Measurements from ENCODE around the gene LUC7L. TPM values are rescaled to one million over a fixed set of nuclear protein-coding genes. Genes with fewer than 3 reads are reported as not detected.

Gene LUC7L
- polyA plus RNA-seq, 1 of the 3 experiments (the other 2 are of a cell fraction), result 97.7 TPM

- H3K79me2 ChIP-seq (ENCODE audit: insufficient read depth), result peaks cover 6% of the 10 kb centered on the region
- no peaks in the 10 kb centered on the region for H3K36me3 ChIP-seq (replicated peaks in 1 of 2; ENCODE audit: control insufficient read depth in 1 of 2, insufficient read depth in 2 of 2, low read length in 1 of 2)
- no peak for TF ChIP-seq SMC3 (IDR thresholded peaks at IDR 0.05; ENCODE audit: low read depth, low read length)
- H3K4me2 ChIP-seq, result no peak overlapping the region
- no peak overlapping the region for H3K4me3 ChIP-seq (ENCODE audit: low read depth in 2 of 2, low read length in 1 of 2)
- no peaks in the 10 kb centered on the region for H4K20me1 ChIP-seq (ENCODE audit: insufficient read depth)
- H3K9me2 ChIP-seq, result no peaks in the 10 kb centered on the region
- ChIA-PET POLR2A (no interaction called here), CTCF (interaction anchor here (0.8 to 1.9 kb wide), 3 partner anchors 36 to 77 kb away, joined by 3 to 4 read pairs (median 4); partner anchors contain the start of gene HBQ1)
- H2AFZ ChIP-seq (ENCODE audit: low read depth), result no peak overlapping the region
- no peak overlapping the region for H3K9ac ChIP-seq
- no peaks in the 10 kb centered on the region for H3K9me3 ChIP-seq
- H3K27ac ChIP-seq (ENCODE audit: low read depth in 2 of 2, low read length in 1 of 2), result no peak overlapping the region
- DNase-seq, result no peak
- no peaks in the 10 kb centered on the region for H3K27me3 ChIP-seq (ENCODE audit: insufficient read depth)
- H3K4me1 ChIP-seq (ENCODE audit: control insufficient read depth in 1 of 2, insufficient read depth in 2 of 2, low read depth in 1 of 2, low read length in 1 of 2), result no peaks in the 10 kb centered on the region; a peak in 1 of 4 replicates
- no peaks in the 10 kb centered on the region for H3F3A ChIP-seq (replicated peaks; ENCODE audit: insufficient read depth)
- 82% methylated on average over 11 of the region's 12 CpGs for WGBS (ENCODE audit: low lambda C conversion rate)
These were observed 86.8 kb downstream of the LUC7L start for GRCh38 chr16:142405-142967.

GRCh38 chr16:140175-140857, 88.9 kb downstream of the LUC7L start:
- no peak overlapping the region for H3K27ac ChIP-seq (ENCODE audit: low read depth in 2 of 2, low read length in 1 of 2)
- peaks cover 4% of the 10 kb centered on the region in 2 experiments; a peak in 1 of 4 replicates for H3K4me1 ChIP-seq (ENCODE audit: control insufficient read depth in 1 of 2, insufficient read depth in 2 of 2, low read depth in 1 of 2, low read length in 1 of 2)
- no peak overlapping the region for H3K4me3 ChIP-seq (ENCODE audit: low read depth in 2 of 2, low read length in 1 of 2)
- H3K79me2 ChIP-seq (ENCODE audit: insufficient read depth), result peaks cover 28% of the 10 kb centered on the region
- no peaks in the 10 kb centered on the region for H3F3A ChIP-seq (replicated peaks; ENCODE audit: insufficient read depth)
- H3K9me2 ChIP-seq, result no peaks in the 10 kb centered on the region
- no peaks in the 10 kb centered on the region for H4K20me1 ChIP-seq (ENCODE audit: insufficient read depth)
- POLR2A ChIA-PET, result no interaction called here
- CTCF ChIA-PET, result interaction anchor here (1.5 to 3.4 kb wide), 2 partner anchors 23 to 40 kb away, joined by 5 to 13 read pairs; partner anchors contain the start of gene HBQ1
- H3K9ac ChIP-seq, result no peak overlapping the region
- H2AFZ ChIP-seq (ENCODE audit: low read depth), result no peak overlapping the region
- H3K36me3 ChIP-seq (replicated peaks in 1 of 2; ENCODE audit: control insufficient read depth in 1 of 2, insufficient read depth in 2 of 2, low read length in 1 of 2), result peaks cover 0 to 4% of the 10 kb centered on the region in 2 experiments
- 80% methylated on average over 10 of the region's 10 CpGs for WGBS (ENCODE audit: low lambda C conversion rate)
- DNase-seq, result no peak
- H3K27me3 ChIP-seq (ENCODE audit: insufficient read depth), result no peaks in the 10 kb centered on the region
- H3K9me3 ChIP-seq, result no peaks in the 10 kb centered on the region
- TF ChIP-seq NRF1 (IDR thresholded peaks at IDR 0.05; ENCODE audit: low read depth, low read length) (no peak), SIN3A (IDR thresholded peaks at IDR 0.05; ENCODE audit: borderline replicate concordance, low read depth, low read length) (no peak), MEF2A (IDR thresholded peaks at IDR 0.05; ENCODE audit: borderline replicate concordance, low read depth) (no peak), FOXJ3 (CRISPR knock-in tag; IDR thresholded peaks at IDR 0.05) (no peak), ZBTB33 (IDR thresholded peaks at IDR 0.05; ENCODE audit: borderline replicate concordance, low read depth) (no peak)
- H3K4me2 ChIP-seq, result no peak overlapping the region

Small RNA genes within 50 kb of the gene (small RNA-seq; reads per million reads assigned to genes)
- 0 reads per million in 7 experiments for gene RF00019

Other genes with a start within 250 kb of the LUC7L start
- 43.0 and 54.5 TPM in 2 replicates for gene POLR3K, start 175.8 kb downstream of the LUC7L start, polyA plus RNA-seq (2012; rRNA removed)
- 61.9 and 73.4 TPM in 2 replicates for gene SNRNP25, start 175.6 kb downstream of the LUC7L start, polyA plus RNA-seq (2012; rRNA removed)
- gene RHBDF1, start 156.8 kb downstream of the LUC7L start, polyA plus RNA-seq (2012; rRNA removed), result 49.1 and 54.1 TPM in 2 replicates
- 93.3 and 98.3 TPM in 2 replicates for gene MPG, start 151.2 kb downstream of the LUC7L start, polyA plus RNA-seq (2012; rRNA removed)
- gene NPRL3, start 90.8 kb downstream of the LUC7L start, polyA plus RNA-seq (2012; rRNA removed), result 6.7 and 22.2 TPM in 2 replicates
- not detected in 2 replicates for gene HBZ, start 76.8 kb downstream of the LUC7L start, polyA plus RNA-seq (2012; rRNA removed)
- not detected in 2 replicates for gene HBM, start 63.5 kb downstream of the LUC7L start, polyA plus RNA-seq (2012; rRNA removed)
- gene HBA2, start 56.6 kb downstream of the LUC7L start, polyA plus RNA-seq (2012; rRNA removed), result not detected in 2 replicates
- gene HBA1, start 52.8 kb downstream of the LUC7L start, polyA plus RNA-seq (2012; rRNA removed), result not detected in 2 replicates
- gene HBQ1, start 49.0 kb downstream of the LUC7L start, polyA plus RNA-seq (2012; rRNA removed), result 2.7 and 5.2 TPM in 2 replicates
- gene FAM234A, start 5.4 kb upstream of the LUC7L start, polyA plus RNA-seq (2012; rRNA removed), result 91.3 and 126 TPM in 2 replicates
- 9.8 and 10.0 TPM in 2 replicates for gene RGS11, start 46.5 kb upstream of the LUC7L start, polyA plus RNA-seq (2012; rRNA removed)
- gene ARHGDIG, start 51.1 kb upstream of the LUC7L start, polyA plus RNA-seq (2012; rRNA removed), result 4.8 and 4.9 TPM in 2 replicates
- gene PDIA2, start 53.7 kb upstream of the LUC7L start, polyA plus RNA-seq (2012; rRNA removed), result 1.7 and 2.5 TPM in 2 replicates
- gene AXIN1, start 123.3 kb upstream of the LUC7L start, polyA plus RNA-seq (2012; rRNA removed), result 12.5 and 19.9 TPM in 2 replicates
- 266 and 320 TPM in 2 replicates for gene MRPL28, start 141.1 kb upstream of the LUC7L start, polyA plus RNA-seq (2012; rRNA removed)
- 133 and 166 TPM in 2 replicates for gene PGAP6, start 152.5 kb upstream of the LUC7L start, polyA plus RNA-seq (2012; rRNA removed)
- 417 and 509 TPM in 2 replicates for gene NME4, start 167.8 kb upstream of the LUC7L start, polyA plus RNA-seq (2012; rRNA removed)
- 53.0 and 56.6 TPM in 2 replicates for gene DECR2, start 172.4 kb upstream of the LUC7L start, polyA plus RNA-seq (2012; rRNA removed)
- gene RAB11FIP3, start 196.2 kb upstream of the LUC7L start, polyA plus RNA-seq (2012; rRNA removed), result 20.5 and 24.8 TPM in 2 replicates